GM21786 (cell line): ENCODE results near the gene KLHL40.

Source experiments
- ATAC-seq: cut with Tn5 transposase; IDR thresholded peaks from one replicate; pipeline ENCODE4 v1.9.1; 2021; ENCODE audit not compliant: unreplicated experiment

The KLHL40 gene

GRCh38 chr3:42656680-42657610 lies 28.4 kb upstream of the KLHL40 start:
- no peak for ATAC-seq

DNA sequence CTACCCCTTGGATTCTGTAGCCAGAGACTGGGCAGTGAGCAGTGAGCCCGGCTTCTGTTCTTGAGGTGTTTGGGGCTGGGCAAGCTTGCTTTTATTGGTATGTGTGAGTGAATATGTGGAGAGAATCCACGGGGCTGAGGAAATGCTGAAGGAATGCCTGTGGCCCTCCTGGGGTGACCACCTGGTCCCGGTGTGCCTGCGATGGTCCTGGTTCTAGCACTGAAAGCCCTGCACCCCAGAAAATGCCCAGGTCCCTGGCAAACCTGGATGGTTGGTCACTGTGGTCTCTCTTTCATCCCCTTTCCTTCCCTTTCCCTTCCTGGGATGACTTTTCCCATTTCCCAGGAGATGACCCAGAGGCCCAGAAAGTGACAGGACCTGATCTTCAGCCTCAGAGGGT lies 27.7 kb upstream of the KLHL40 start:
- ATAC-seq = no peak

- ATAC-seq = no peak
These were observed 27.1 kb upstream of the KLHL40 start for GRCh38 chr3:42658091-42658770.

DNA sequence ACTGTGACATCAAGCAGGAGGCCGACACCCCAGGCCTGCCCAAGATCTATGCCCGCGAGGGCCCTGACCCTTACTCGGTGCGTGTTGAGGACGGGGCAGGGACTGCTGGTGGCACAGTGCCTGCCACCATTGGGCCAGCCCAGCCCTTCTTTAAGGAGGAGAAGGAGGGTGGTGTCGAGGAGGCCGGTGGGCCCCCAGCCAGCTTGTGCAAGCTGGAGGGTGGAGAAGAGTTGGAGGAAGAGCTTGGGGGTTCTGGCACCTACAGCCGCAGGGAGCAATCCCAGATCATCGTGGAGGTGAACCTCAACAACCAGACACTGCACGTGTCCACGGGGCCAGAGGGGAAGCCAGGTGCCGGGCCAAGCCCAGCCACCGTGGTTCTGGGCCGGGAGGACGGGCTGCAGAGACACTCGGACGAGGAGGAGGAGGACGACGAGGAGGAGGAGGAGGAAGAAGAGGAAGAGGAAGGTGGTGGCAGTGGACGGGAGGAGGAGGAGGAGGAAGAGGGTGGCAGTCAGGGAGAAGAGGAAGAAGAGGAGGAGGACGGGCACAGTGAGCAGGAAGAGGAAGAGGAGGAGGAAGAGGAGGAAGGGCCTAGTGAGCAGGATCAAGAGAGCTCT lies 26.5 kb upstream of the KLHL40 start:
- no peak for ATAC-seq

- no peak for ATAC-seq
These were observed 25.7 kb upstream of the KLHL40 start for GRCh38 chr3:42659451-42660130.

GRCh38 chr3:42660131-42660715 lies 25.1 kb upstream of the KLHL40 start:
- no peak for ATAC-seq

GRCh38 chr3:42660898-42661297 lies 24.4 kb upstream of the KLHL40 start:
- ATAC-seq = no peak

DNA sequence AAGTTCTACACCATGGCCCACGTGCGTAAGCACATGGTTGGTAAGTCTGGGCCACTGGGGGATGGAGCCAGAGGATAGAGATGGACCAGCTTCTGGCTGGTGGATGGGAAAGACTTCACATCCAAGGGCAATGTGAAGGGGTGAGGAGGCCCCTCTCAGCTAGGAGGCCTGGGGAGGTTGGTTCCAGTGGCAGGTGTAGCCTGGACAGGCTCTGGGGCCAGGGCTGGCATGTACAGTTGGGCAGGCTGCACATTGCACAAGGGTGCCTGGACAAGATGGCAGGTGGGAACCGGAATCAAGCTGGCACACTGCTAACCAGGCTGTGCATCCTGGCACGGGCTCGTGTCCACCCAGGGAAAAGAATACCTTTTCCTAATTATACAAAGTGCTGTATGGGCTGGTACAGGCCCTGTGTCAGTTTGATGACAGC lies 23.7 kb upstream of the KLHL40 start:
- no peak for ATAC-seq

GRCh38 chr3:42662037-42662812 lies 23.1 kb upstream of the KLHL40 start:
- no peak for ATAC-seq

- no peak for ATAC-seq
These were observed 22.4 kb upstream of the KLHL40 start for GRCh38 chr3:42662813-42663535.

GRCh38 chr3:42663581-42664437 lies 21.5 kb upstream of the KLHL40 start:
- ATAC-seq = no peak

GRCh38 chr3:42664438-42664803 lies 20.9 kb upstream of the KLHL40 start:
- ATAC-seq = no peak

GRCh38 chr3:42665050-42665878 lies 20.1 kb upstream of the KLHL40 start:
- ATAC-seq = no peak

DNA sequence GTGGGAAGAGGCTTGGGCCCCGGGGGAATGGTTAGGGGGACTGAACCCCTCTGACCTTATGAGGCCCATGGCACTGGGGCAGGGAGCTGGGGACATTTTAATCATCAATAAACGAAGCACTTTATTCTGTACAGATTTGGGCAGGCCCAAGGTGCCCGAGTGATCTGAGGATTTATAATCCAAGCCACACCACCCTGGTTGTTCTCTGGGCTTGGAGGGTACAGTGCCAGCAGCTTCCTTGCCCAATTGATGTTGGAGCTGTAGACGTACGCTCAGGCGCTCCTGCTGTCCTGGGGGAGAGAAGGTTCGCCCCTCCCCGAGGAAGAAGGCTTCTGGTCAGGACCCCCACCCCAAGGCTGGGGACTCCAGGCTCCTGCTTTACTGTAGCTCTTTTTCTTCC lies 19.3 kb upstream of the KLHL40 start:
- ATAC-seq = no peak

- no peak for ATAC-seq
These were observed 18.7 kb upstream of the KLHL40 start for GRCh38 chr3:42666577-42666998.

- no peak for ATAC-seq
These were observed 18.2 kb upstream of the KLHL40 start for GRCh38 chr3:42667096-42667522.

GRCh38 chr3:42667523-42668412 lies 17.6 kb upstream of the KLHL40 start:
- ATAC-seq = no peak
